ENCODE data around the gene SNRNP25. TPM values are rescaled to one million over a fixed set of nuclear protein-coding genes. Genes with fewer than 3 reads are reported as not detected.

The SNRNP25 gene
- total and polyA plus RNA-seq, 2 of the 8 experiments (the other 6 are each of a cell fraction or from before 2014, with no cell fraction given) = 53.0 to 58.4 TPM

- Histone ChIP-seq H3K56ac (replicated peaks; ENCODE audit: insufficient read length, low read depth, low read length) (no peak overlapping the region), H3K23ac (ENCODE audit: insufficient read length) (no peak overlapping the region)
These were observed 17.5 kb downstream of the SNRNP25 start for GRCh38 chr16:71210-71539.

More at GRCh38 chr16:71210-71539, 17.5 kb downstream of the SNRNP25 start:
- Histone ChIP-seq H4K91ac (replicated peaks; ENCODE audit: insufficient read length, low read length) (peak overlapping the region; percentile 59), H2BK20ac (ENCODE audit: low read length) (no peak overlapping the region; the same call in 1 of the 2 replicates), H2AK5ac (ENCODE audit: low read depth, low read length) (no peak overlapping the region), H3K27me3 (replicated peaks in 1 of 4; ENCODE audit: control insufficient read depth in 3 of 4, extremely low read depth in 1 of 4, insufficient read depth in 3 of 4, low read length in 3 of 4) (peaks cover 0 to 2% (median 0%) of the 10 kb centered on the region in 4 experiments; a peak in 1 of 7 replicates), H3K14ac (ENCODE audit: insufficient read length) (no peak overlapping the region), H3K18ac (ENCODE audit: extremely low read depth, low read length) (no peak overlapping the region), H4K8ac (ENCODE audit: extremely low read depth, insufficient read depth, low read length) (no peak overlapping the region), H2BK5ac (ENCODE audit: low read depth, low read length) (peak overlapping the region; percentile 57; the same call in 1 of the 2 replicates), H3K4me1 (replicated peaks in 1 of 4; ENCODE audit: control insufficient read depth in 3 of 4, insufficient read depth in 4 of 4, low read length in 3 of 4) (peaks cover 3 to 57% (median 37%) of the 10 kb centered on the region in 4 experiments), H3K4ac (replicated peaks; ENCODE audit: insufficient read length, low read depth, low read length) (no peak overlapping the region), H2BK12ac (ENCODE audit: low read depth, low read length) (peak overlapping the region; percentile 2; the same call in 1 of the 2 replicates), H3K4me3 (ENCODE audit: extremely low read depth in 1 of 4, insufficient read depth in 2 of 4, low read depth in 3 of 4, low read length in 4 of 4) (peak overlapping the region; percentile 49 to 75 (median 65); a peak in 6 of 8 replicates), H4K5ac (ENCODE audit: insufficient read length, low read depth, low read length) (no peak overlapping the region), H3K23me2 (ENCODE audit: low read depth, low read length) (peaks cover 9% of the 10 kb centered on the region; the same call in 1 of the 2 replicates), H3K79me1 (ENCODE audit: low read depth, low read length) (peaks cover 3% of the 10 kb centered on the region; the same call in 1 of the 2 replicates), H3K36me3 (ENCODE audit: control insufficient read depth in 2 of 4, insufficient read depth in 4 of 4, low read length in 3 of 4) (no peaks in the 10 kb centered on the region), H2BK15ac (ENCODE audit: low read length) (no peak overlapping the region), H3K9me3 (ENCODE audit: insufficient read depth in 2 of 2, low read depth in 1 of 2, low read length in 1 of 2) (no peaks in the 10 kb centered on the region), H2AFZ (ENCODE audit: low read length) (no peak overlapping the region), H2BK120ac (replicated peaks; ENCODE audit: low read depth, low read length) (no peak overlapping the region), H3K9ac (replicated peaks in 1 of 4; ENCODE audit: extremely low read depth in 1 of 4, low read depth in 3 of 4, low read length in 3 of 4) (peak overlapping the region in 2 of 4 experiments; percentile 28 to 31; a peak in 2 of 7 replicates), H3K79me2 (ENCODE audit: control insufficient read depth in 1 of 2, insufficient read depth in 2 of 2, low read length in 2 of 2) (peaks cover 0 to 11% of the 10 kb centered on the region in 2 experiments; a peak in 1 of 4 replicates), H3K27ac (ENCODE audit: low read depth, low read length) (peak overlapping the region; percentile 5; the same call in 1 of the 2 replicates), H3K4me2 (ENCODE audit: insufficient read depth in 1 of 2, low read depth in 2 of 2, low read length in 2 of 2) (peak overlapping the region; percentile 89 to 95), H4K20me1 (replicated peaks in 1 of 2; ENCODE audit: control insufficient read depth in 1 of 2, insufficient read depth in 2 of 2, low read length in 2 of 2) (peaks cover 4 to 9% of the 10 kb centered on the region in 2 experiments)
- ChIA-PET POLR2A (ENCODE audit: partially characterized antibody) (interaction anchor here (1.3 to 16.6 kb wide), 7 partner anchors 8 to 110 kb away, joined by 3 to 153 read pairs (median 6); partner anchors contain the start of genes POLR3K and SNRNP25), CTCF (ENCODE audit: partially characterized antibody) (interaction anchor here (0.6 to 21.2 kb wide), 5 partner anchors 15 to 1866 kb away, joined by 3 to 856 read pairs (median 3); partner anchors contain the start of gene MPG)
- FAIRE-seq = no peak
- WGBS, 2 experiments (ENCODE audit: extremely low coverage in 1 of 2, insufficient coverage in 1 of 2, insufficient read length in 1 of 2, insufficient replicate concordance in 2 of 2, low coverage in 1 of 2, low lambda C conversion rate in 2 of 2, missing lambda C conversion rate in 1 of 2) = 65% methylated on average over 5 of the region's 5 CpGs; no CpG with 5 or more reads in 1 of the 2 experiments
- DNase-seq (ENCODE audit: low read depth in 1 of 2, low spot score in 2 of 2) = no peak
- TF ChIP-seq BACH1 (IDR thresholded peaks at IDR 0.05; ENCODE audit: low read length) (no peak), NANOG (IDR thresholded peaks at IDR 0.05; ENCODE audit: insufficient read depth, low read depth, low read length, poor library complexity, severe bottlenecking) (no peak), TEAD4 (IDR thresholded peaks at IDR 0.05; ENCODE audit: low read depth, low read length) (no peak), SP1 (IDR thresholded peaks at IDR 0.05; ENCODE audit: low read depth, low read length) (no peak; the same call in 1 of the 2 replicates), ASH2L (IDR thresholded peaks at IDR 0.05; ENCODE audit: low read length) (peak; percentile 55)
